Endothelial cell (in vitro differentiated cells): ENCODE data around the gene CORO6. TPM values are rescaled to one million over a fixed set of nuclear protein-coding genes. Genes with fewer than 3 reads are reported as not detected.

Experiments used
- DNase-seq: peaks from one replicate; pipeline ENCODE4 v3.0.0; 2021; ENCODE audit warnings: low spot score
- H3K27ac Mint-ChIP-seq: one replicate; pipeline ENCODE4 v1.8.0; 2021; ENCODE audit warnings: mixed read lengths, inconsistent platforms; ENCODE audit not compliant: unreplicated experiment
- H3K27me3 Mint-ChIP-seq: one replicate; pipeline ENCODE4 v1.8.0; 2021; ENCODE audit warnings: mild to moderate bottlenecking, moderate library complexity, mixed read lengths, inconsistent platforms; ENCODE audit not compliant: unreplicated experiment
- H3K36me3 Mint-ChIP-seq: one replicate; pipeline ENCODE4 v1.8.0; 2021; ENCODE audit warnings: mild to moderate bottlenecking, low read depth, mixed read lengths, inconsistent platforms; ENCODE audit not compliant: unreplicated experiment
- H3K4me1 Mint-ChIP-seq: one replicate; pipeline ENCODE4 v1.8.0; 2021; ENCODE audit warnings: mild to moderate bottlenecking, mixed read lengths, inconsistent platforms; ENCODE audit not compliant: unreplicated experiment
- H3K4me3 Mint-ChIP-seq: one replicate; pipeline ENCODE4 v1.8.0; 2021; ENCODE audit warnings: mild to moderate bottlenecking, mixed read lengths, inconsistent platforms; ENCODE audit not compliant: unreplicated experiment
- H3K9me3 Mint-ChIP-seq: one replicate; pipeline ENCODE4 v1.8.0; 2021; ENCODE audit warnings: mixed read lengths, inconsistent platforms; ENCODE audit not compliant: unreplicated experiment
- total RNA-seq: library from RNA; stranded (reverse); fragmentation: NEBNext Ultra II Directional; extraction: Animal tissue kit (Norgen Biotek cat#: 25700); gene quantifications from one replicate; pipeline ENCODE4 v1.2.1, GENCODE V29; 2021; ENCODE audit not compliant: unreplicated experiment
- TF ChIP-seq, protein P1 (sequence below): fragments of 200-600 bp; sonication (generic); IDR thresholded peaks from one replicate; pipeline ENCODE4 v1.5.0; 2021; ENCODE audit warnings: antibody characterized with exemption; ENCODE audit not compliant: unreplicated experiment

CORO6 gene
- total RNA-seq, 1 donor from 2014 or later: 13.0 TPM

DNA sequence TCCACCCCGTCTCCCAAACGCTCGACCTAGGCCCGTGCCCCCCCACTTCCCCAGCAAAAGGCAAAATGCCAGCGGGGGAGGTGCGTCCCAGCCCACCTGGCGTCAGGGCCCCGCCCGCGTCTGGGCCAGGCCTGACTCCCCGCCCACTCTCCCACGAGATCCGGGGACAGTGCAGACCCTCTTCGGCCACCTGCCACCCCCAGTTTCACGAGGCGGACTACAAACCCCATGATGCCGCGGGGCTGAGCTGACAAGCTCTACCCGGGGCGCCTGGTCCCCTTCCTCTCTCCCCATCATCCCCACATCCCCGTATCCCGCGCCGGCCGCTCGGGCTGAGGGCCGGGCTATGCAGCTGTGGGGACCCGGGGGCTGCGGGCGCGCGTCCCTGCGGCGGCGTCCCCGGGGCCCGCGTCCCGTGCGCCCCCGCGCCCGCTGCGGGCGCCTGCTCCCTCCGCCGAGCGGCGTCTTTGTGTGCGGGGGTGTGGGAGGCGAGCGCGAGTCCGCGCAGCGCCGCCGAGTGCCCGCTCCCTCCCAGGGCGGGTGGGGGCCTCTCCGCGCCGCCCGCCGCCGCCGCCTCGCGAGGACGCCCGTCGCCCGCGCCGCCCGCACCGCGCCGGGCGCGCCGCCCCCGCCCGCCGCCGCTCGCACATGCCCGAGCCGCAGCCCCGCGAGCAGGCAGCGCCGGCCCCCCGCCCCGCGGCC lies 29.7 kb downstream of the CORO6 start, which contains the start of gene ANKRD13B:
Gene ANKRD13B (plus strand): TSS at position 283 of the 702 bp plus-strand sequence. CDS start 490 bp downstream, outside the sequence.
- TF ChIP-seq, protein P1, sequence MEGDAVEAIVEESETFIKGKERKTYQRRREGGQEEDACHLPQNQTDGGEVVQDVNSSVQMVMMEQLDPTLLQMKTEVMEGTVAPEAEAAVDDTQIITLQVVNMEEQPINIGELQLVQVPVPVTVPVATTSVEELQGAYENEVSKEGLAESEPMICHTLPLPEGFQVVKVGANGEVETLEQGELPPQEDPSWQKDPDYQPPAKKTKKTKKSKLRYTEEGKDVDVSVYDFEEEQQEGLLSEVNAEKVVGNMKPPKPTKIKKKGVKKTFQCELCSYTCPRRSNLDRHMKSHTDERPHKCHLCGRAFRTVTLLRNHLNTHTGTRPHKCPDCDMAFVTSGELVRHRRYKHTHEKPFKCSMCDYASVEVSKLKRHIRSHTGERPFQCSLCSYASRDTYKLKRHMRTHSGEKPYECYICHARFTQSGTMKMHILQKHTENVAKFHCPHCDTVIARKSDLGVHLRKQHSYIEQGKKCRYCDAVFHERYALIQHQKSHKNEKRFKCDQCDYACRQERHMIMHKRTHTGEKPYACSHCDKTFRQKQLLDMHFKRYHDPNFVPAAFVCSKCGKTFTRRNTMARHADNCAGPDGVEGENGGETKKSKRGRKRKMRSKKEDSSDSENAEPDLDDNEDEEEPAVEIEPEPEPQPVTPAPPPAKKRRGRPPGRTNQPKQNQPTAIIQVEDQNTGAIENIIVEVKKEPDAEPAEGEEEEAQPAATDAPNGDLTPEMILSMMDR: no peak
- no peaks in the 10 kb centered on the region for H3K9me3 Mint-ChIP-seq
- no peak for DNase-seq
- H3K4me1 Mint-ChIP-seq: peaks cover 20% of the 10 kb centered on the region
- H3K36me3 Mint-ChIP-seq: peaks cover 5% of the 10 kb centered on the region
- H3K27me3 Mint-ChIP-seq: peaks cover 28% of the 10 kb centered on the region
- peak within 1 kb of the TSS; percentile 85 for H3K4me3 Mint-ChIP-seq
- no peak within 1 kb of the TSS for H3K27ac Mint-ChIP-seq

DNA sequence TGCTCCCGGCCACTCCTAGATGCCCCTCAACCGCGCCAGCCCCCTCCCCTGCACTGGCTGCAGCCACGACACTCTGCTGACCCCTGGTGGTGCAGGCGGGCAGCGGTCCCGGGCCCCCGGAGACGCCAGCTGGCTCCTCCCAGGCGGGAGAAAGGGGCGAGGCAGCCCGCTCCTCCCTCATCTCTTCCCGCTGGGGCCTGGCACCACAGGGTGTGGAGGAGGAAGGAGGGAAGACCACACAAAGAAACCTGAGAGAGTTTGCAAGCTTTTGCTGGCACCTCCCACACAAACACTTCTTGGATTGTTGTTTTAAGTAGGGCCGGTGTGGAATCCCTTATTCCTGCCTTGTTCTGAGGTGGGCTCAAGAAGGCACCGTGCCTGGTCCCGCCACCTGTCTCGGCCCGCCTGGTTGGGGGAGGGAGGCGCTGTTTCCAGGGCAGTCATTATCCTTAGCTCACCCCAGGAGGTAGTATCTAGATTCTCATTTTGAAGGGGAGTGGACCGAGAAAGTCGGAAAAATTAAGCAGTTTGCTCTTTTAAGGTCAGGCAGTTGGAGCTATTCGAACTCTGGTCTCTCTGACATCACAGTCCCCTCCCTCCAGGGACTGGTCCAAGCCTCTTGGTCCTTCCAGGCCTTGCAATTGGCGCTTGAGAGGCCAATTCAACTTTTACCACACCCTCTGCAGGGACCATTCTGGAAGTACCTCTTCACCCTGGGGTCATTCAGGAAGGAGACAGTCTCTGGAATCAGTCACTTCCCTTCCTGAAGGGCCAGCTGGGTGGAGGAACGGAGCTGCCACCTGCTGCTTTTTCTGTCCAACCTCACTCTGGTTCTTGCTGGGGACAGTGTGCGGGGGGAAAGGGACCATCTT lies 30.7 kb downstream of the CORO6 start:
- Mint-ChIP-seq H3K4me1 (peaks cover 27% of the 10 kb centered on the region), H3K9me3 (no peaks in the 10 kb centered on the region), H3K4me3 (peak overlapping the region; percentile 88), H3K27ac (no peak overlapping the region), H3K27me3 (peaks cover 27% of the 10 kb centered on the region), H3K36me3 (peaks cover 5% of the 10 kb centered on the region)
- TF ChIP-seq, protein P1: peak; percentile 96
- DNase-seq: peak; percentile 100

DNA sequence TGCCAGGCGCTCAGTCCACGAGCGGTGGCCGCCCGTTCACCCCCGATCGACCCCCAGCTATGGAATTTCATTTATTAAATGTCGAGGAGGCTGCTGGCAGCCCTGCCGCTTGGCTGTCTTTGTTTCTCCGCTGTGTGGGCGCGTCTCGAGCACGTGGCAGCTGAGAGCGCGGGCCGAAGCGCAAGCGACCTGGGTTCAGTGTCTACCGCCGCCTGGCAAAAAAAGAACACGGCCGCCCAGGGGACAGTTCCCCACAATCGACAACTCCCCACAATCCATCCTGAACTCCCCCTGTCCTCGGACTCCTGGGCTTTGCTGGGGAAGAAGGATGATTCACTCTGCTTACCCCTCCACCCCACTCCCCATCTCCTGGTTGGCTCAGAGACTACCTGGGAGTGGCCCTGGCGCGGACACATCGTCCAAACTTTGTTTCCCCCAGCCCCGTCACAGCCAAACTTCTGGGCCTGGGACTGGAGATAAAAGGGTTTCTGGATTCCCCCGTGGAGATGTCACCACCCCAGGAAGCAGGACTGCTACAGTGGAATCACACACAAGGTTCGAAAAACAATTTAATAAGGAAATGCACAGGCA lies 31.5 kb downstream of the CORO6 start:
- Mint-ChIP-seq H3K36me3 (peaks cover 7% of the 10 kb centered on the region), H3K4me1 (peaks cover 30% of the 10 kb centered on the region), H3K27ac (peak overlapping the region; percentile 57), H3K4me3 (peak overlapping the region; percentile 88), H3K9me3 (no peaks in the 10 kb centered on the region), H3K27me3 (peaks cover 29% of the 10 kb centered on the region)
- TF ChIP-seq, protein P1: no peak
- no peak for DNase-seq

DNA sequence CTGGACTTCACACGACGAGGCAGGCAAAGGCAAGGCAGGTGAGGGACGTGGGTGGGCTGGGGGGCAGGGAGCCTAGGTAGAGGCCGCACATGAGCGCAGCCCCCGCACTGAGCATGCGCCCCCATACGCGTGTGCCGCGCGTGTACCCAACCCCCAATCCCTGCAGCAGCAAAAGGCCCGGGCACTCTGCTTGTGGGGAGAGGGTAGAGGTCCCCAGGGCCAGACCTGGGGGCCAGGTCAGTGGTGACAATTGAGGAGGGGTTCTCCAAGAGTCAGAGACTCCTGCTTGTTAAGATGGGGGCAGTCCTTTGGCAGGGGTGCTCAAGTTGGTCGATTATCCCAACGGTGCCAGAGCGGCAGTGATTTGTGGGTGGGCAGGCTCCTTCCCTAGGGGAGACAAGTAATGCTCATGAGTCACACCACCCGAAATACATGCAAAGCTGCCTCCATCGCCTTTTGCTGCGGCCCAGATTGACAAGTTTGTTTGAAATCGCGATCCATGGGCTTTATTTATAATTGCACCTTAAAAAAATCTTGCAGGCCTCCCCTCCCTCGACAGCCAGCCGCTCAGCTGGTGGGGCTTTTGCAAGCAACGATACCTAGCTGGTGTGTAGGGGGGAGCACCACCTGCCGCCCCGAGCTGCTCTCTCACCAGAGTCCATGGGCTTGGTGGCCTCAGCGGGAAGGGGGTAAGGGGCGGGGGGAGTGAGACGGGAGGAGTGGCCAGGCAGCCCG lies 32.1 kb downstream of the CORO6 start:
- H3K4me3 Mint-ChIP-seq: peak overlapping the region; percentile 94
- H3K36me3 Mint-ChIP-seq: peaks cover 9% of the 10 kb centered on the region
- no peak overlapping the region for H3K27ac Mint-ChIP-seq
- TF ChIP-seq, protein P1: no peak
- no peak for DNase-seq
- H3K4me1 Mint-ChIP-seq: peaks cover 35% of the 10 kb centered on the region
- peaks cover 30% of the 10 kb centered on the region for H3K27me3 Mint-ChIP-seq
- no peaks in the 10 kb centered on the region for H3K9me3 Mint-ChIP-seq
